ENCODE results near the gene IFNA14.

IFNA14 gene

DNA sequence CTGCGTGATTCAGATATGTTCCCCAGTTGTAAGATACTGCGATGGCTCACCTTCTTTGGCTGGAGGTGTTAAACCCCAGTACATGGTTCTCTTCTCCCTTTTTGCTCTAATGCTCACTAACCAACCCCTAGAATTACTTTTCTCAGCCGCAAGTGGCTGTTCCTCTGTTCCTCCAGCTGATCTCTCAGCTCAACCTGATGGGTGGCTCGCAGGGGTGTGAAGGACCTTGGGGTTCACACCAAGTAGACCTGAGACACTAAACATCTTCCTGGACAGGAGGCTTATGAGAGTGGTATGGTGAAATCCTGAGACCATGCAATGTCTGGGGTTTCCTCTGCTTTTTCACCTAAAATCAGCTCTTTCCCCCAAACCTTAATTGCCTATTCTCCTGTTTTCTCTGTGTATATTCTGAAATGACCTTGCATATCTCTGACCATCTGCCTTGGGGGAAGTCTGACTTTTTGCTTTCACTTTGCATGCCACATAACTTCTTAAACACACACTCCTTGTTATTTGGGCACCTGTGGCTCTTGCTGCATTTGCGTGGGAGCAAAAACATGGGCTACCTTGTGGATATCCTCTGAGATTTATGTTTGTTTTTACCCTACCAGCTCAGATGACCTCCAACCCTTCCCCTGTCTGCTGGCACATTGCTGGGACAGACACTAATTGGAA lies 15.9 kb upstream of the IFNA14 start:
- no peak for TF ChIP-seq TAF1 (IDR thresholded peaks at IDR 0.05; ENCODE audit: low read depth)
- TF ChIP-seq, protein P1, sequence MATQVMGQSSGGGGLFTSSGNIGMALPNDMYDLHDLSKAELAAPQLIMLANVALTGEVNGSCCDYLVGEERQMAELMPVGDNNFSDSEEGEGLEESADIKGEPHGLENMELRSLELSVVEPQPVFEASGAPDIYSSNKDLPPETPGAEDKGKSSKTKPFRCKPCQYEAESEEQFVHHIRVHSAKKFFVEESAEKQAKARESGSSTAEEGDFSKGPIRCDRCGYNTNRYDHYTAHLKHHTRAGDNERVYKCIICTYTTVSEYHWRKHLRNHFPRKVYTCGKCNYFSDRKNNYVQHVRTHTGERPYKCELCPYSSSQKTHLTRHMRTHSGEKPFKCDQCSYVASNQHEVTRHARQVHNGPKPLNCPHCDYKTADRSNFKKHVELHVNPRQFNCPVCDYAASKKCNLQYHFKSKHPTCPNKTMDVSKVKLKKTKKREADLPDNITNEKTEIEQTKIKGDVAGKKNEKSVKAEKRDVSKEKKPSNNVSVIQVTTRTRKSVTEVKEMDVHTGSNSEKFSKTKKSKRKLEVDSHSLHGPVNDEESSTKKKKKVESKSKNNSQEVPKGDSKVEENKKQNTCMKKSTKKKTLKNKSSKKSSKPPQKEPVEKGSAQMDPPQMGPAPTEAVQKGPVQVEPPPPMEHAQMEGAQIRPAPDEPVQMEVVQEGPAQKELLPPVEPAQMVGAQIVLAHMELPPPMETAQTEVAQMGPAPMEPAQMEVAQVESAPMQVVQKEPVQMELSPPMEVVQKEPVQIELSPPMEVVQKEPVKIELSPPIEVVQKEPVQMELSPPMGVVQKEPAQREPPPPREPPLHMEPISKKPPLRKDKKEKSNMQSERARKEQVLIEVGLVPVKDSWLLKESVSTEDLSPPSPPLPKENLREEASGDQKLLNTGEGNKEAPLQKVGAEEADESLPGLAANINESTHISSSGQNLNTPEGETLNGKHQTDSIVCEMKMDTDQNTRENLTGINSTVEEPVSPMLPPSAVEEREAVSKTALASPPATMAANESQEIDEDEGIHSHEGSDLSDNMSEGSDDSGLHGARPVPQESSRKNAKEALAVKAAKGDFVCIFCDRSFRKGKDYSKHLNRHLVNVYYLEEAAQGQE (IDR thresholded peaks at IDR 0.05; ENCODE audit: low read depth): no peak
- no peak for TF ChIP-seq EP300 (IDR thresholded peaks at IDR 0.05; ENCODE audit: borderline replicate concordance)
- no peak for TF ChIP-seq FOXM1 (IDR thresholded peaks at IDR 0.05; ENCODE audit: borderline replicate concordance, low read depth)
- TF ChIP-seq YY1 (IDR thresholded peaks at IDR 0.05; ENCODE audit: low read depth): no peak
- TF ChIP-seq NFIC (IDR thresholded peaks at IDR 0.05): no peak

DNA sequence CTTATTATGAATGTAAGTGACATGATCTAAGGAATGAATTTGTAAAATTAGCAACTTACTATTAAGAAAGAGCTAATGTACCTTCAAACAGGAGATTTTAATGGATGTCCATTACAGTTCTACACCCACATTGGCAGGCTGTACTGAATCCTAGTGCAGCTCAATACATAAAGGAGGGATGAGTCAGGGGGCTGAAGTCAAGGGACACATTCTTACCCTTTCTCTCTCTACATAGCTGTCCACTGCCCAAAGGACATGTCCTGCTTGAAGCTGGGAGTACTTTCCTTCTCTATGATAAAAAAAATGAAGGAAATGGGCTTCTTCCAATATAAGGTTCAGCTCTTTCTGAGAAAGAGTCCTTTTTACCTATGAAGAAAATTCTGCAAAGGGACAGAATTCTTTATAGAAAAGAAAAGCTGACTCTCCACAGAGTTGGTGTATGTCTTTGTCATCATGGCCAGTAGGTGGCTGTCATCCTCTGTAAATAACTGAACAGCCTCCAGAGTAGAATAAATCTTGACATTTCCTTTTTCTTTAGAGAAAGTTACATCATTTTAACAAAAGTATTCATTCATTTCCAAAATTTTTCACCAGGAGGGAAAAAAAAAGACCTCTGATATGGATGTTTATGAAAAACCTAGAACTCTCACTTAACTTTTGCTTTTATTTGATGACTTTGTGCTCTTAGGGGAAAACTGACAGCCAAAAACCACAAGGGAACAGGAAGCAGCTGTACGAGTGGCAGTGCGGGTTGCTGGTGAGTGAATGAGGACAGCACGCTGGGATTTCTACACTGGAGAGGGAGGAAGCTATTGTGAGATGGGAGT lies 13.1 kb upstream of the IFNA14 start:
- TF ChIP-seq RAD21 (IDR thresholded peaks at IDR 0.05; ENCODE audit: low read depth) (peak; percentile 46; the same call in 1 of the 2 replicates), CREB1 (IDR thresholded peaks at IDR 0.05; ENCODE audit: low read depth) (no peak)

DNA sequence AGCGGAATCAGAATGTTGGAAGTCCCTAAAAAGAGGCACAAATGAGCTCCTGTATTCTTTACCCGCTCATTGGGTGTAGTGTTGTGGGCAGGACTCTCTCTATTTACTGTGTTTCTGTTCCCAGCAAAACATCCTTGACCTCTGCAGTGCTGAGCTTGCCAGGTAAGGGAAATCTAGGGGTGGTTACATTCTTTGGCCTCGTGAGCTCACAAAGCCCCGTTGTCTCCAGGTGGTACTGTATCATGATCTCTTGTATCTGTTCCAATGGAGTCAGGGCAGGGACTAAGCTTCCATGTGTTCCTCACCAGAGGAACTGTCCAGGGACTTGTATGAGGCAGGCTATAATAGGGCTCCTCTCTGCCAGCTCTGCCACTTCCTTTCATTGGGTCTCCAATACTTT lies 11.8 kb upstream of the IFNA14 start:
- no peak for TF ChIP-seq ZBTB7A (IDR thresholded peaks at IDR 0.05; ENCODE audit: low read depth)
- no peak for TF ChIP-seq NFIC (IDR thresholded peaks at IDR 0.05)
- TF ChIP-seq TCF12 (IDR thresholded peaks at IDR 0.05; ENCODE audit: low read depth): no peak
- TF ChIP-seq FOXM1 (IDR thresholded peaks at IDR 0.05; ENCODE audit: borderline replicate concordance, low read depth): no peak
- no peak for TF ChIP-seq CEBPB (IDR thresholded peaks at IDR 0.05)
- no peak for TF ChIP-seq TEAD4 (IDR thresholded peaks at IDR 0.05)
- TF ChIP-seq EGR1 (IDR thresholded peaks at IDR 0.05): no peak
- TF ChIP-seq, protein P1 (IDR thresholded peaks at IDR 0.05; ENCODE audit: low read depth): no peak
- TF ChIP-seq CREB1 (IDR thresholded peaks at IDR 0.05; ENCODE audit: low read depth): no peak
- no peak for TF ChIP-seq YY1 (IDR thresholded peaks at IDR 0.05; ENCODE audit: low read depth)
- TF ChIP-seq, protein P2, sequence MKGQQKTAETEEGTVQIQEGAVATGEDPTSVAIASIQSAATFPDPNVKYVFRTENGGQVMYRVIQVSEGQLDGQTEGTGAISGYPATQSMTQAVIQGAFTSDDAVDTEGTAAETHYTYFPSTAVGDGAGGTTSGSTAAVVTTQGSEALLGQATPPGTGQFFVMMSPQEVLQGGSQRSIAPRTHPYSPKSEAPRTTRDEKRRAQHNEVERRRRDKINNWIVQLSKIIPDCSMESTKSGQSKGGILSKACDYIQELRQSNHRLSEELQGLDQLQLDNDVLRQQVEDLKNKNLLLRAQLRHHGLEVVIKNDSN (IDR thresholded peaks at IDR 0.05): no peak
- TF ChIP-seq RAD21 (IDR thresholded peaks at IDR 0.05; ENCODE audit: low read depth): no peak
- no peak for TF ChIP-seq TAF1 (IDR thresholded peaks at IDR 0.05; ENCODE audit: low read depth)
- TF ChIP-seq, protein P3, sequence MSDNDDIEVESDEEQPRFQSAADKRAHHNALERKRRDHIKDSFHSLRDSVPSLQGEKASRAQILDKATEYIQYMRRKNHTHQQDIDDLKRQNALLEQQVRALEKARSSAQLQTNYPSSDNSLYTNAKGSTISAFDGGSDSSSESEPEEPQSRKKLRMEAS (IDR thresholded peaks at IDR 0.05): no peak
- no peak for TF ChIP-seq EP300 (IDR thresholded peaks at IDR 0.05; ENCODE audit: borderline replicate concordance)

DNA sequence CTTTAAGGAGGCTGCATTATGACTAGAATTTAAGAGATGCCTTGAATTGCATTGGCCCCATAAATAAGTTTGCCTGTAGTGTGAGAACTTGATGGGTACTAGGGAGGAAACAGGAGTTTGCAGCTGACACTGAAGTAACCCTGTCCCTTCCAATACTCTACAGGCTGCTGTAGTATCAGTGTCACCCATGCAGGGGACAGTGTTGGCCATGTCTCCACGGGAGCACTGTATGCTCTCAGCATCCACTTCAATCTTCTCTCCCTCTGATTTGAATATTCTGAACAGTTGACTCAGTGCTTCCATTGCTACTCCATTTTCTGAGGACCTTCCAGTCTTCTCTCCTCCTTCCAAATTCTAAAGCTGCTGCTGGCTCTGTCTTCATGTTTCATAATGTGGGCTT lies 11.4 kb upstream of the IFNA14 start:
- TF ChIP-seq TAF1 (IDR thresholded peaks at IDR 0.05; ENCODE audit: low read depth) (no peak), ZBTB7A (IDR thresholded peaks at IDR 0.05; ENCODE audit: low read depth) (no peak), EP300 (IDR thresholded peaks at IDR 0.05; ENCODE audit: borderline replicate concordance) (no peak), TCF12 (IDR thresholded peaks at IDR 0.05; ENCODE audit: low read depth) (no peak), NFIC (IDR thresholded peaks at IDR 0.05) (no peak), CREB1 (IDR thresholded peaks at IDR 0.05; ENCODE audit: low read depth) (no peak), CEBPB (IDR thresholded peaks at IDR 0.05) (no peak), FOXM1 (IDR thresholded peaks at IDR 0.05; ENCODE audit: borderline replicate concordance, low read depth) (no peak), RAD21 (IDR thresholded peaks at IDR 0.05; ENCODE audit: low read depth) (no peak), YY1 (IDR thresholded peaks at IDR 0.05; ENCODE audit: low read depth) (no peak), TEAD4 (IDR thresholded peaks at IDR 0.05) (no peak)
- TF ChIP-seq, protein P1 (IDR thresholded peaks at IDR 0.05; ENCODE audit: low read depth): no peak
- TF ChIP-seq, protein P2 (IDR thresholded peaks at IDR 0.05): no peak
- TF ChIP-seq, protein P3 (IDR thresholded peaks at IDR 0.05): no peak

Measured in Ishikawa (cell line).